Stimulated activated CD4-positive, alpha-beta T cell treated with anti-CD3 and anti-CD28 coated beads, Interleukin-4, amount 100 ng/mL, for 48 hours (primary cell): ENCODE measurements around the gene TACC2.
A peak's percentile ranks its signal among the peaks of the same experiment; 100 is the strongest.

Experiments used
- DNase-seq, 2 donors: peaks; one replicate each; pipeline ENCODE4 v3.0.0-alpha.2; 2020; ENCODE audit warnings: low read depth in 2 of 2

The TACC2 gene

GRCh38 chr10:122124808-122125207 is 135.8 kb downstream of the TACC2 start:
- DNase-seq, result no peak

- no peak for DNase-seq
These were observed 138.0 kb downstream of the TACC2 start for GRCh38 chr10:122126763-122127659.

- no peak for DNase-seq
These were observed 139.0 kb downstream of the TACC2 start for GRCh38 chr10:122127943-122128342.

- no peak for DNase-seq
These were observed 139.4 kb downstream of the TACC2 start for GRCh38 chr10:122128357-122128756.

- DNase-seq, result no peak
These were observed 141.6 kb downstream of the TACC2 start for GRCh38 chr10:122130474-122131110.

- no peak for DNase-seq
These were observed 143.4 kb downstream of the TACC2 start for GRCh38 chr10:122132331-122132755.

- no peak for DNase-seq
These were observed 144.1 kb downstream of the TACC2 start for GRCh38 chr10:122132882-122133565.

- no peak for DNase-seq
These were observed 146.5 kb downstream of the TACC2 start for GRCh38 chr10:122135251-122136025.

- DNase-seq, result no peak
These were observed 150.1 kb downstream of the TACC2 start for GRCh38 chr10:122138831-122139625.

GRCh38 chr10:122139627-122140170 is 150.7 kb downstream of the TACC2 start:
- DNase-seq, result no peak

- no peak for DNase-seq
These were observed 151.5 kb downstream of the TACC2 start for GRCh38 chr10:122140461-122140902.

GRCh38 chr10:122140941-122141623 is 152.1 kb downstream of the TACC2 start:
- no peak for DNase-seq

GRCh38 chr10:122141821-122142640 is 153.1 kb downstream of the TACC2 start:
- DNase-seq, result no peak

GRCh38 chr10:122142641-122143237 is 153.8 kb downstream of the TACC2 start:
- DNase-seq, result peak in 1 of 2 donors; percentile 29

- no peak for DNase-seq
These were observed 154.4 kb downstream of the TACC2 start for GRCh38 chr10:122143238-122143841.

GRCh38 chr10:122144199-122144598 is 155.2 kb downstream of the TACC2 start:
- no peak for DNase-seq

- no peak for DNase-seq
These were observed 156.2 kb downstream of the TACC2 start for GRCh38 chr10:122145113-122145512.

- no peak for DNase-seq
These were observed 158.7 kb downstream of the TACC2 start for GRCh38 chr10:122147663-122148062.
